Coronary artery (tissue), 2 donors: ENCODE results near the gene KCNJ11.

Experiments
- DNase-seq: peaks from one replicate; pipeline ENCODE4 v3.0.0-alpha.2; 2017; ENCODE audit warnings: low spot score
- H3K27ac ChIP-seq, 2 donors: fragments of 200-600 bp; sonication (generic); one replicate each; pipeline ENCODE4 v1.5.1; 2016 to 2019
- H3K4me3 ChIP-seq: fragments of 200-600 bp; sonication (generic); 2 replicates; pipeline ENCODE4 v1.5.1; 2016; ENCODE audit warnings: mild to moderate bottlenecking, moderate library complexity
- TF ChIP-seq, protein P1 (sequence below): fragments of 200-600 bp; sonication (generic); IDR thresholded peaks from one replicate; pipeline ENCODE4 v1.5.1; 2019; ENCODE audit warnings: antibody characterized with exemption

Gene KCNJ11

DNA sequence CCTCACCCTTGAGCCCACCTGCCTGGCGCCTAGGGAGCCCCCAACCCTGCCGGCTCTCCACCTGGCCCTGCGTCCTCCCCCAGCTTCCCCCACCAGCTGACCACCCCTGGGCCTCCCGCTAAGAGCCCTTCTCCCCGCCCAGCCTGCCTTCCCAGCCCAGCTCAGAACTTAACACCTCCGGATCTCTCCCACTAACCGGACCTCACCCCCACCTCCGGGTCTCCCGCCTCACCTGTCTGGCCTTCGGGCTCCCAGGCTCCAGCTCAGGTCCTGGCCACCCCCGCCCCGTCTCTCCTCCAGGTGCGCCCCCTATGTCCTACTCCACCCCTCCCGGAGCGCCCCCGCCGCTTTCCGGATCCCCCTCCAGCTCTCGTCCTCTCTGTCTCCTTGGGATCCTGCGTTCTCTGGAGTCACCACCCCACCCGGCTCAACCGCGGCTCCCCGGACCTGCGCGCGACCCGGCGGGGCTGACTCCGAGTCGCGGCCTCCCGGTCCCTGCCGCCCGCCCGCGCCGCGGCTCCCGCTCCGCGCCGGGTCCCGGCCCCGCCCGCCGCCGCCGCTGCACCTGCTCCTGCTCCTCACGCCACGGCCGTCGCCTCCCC lies at the start of gene KCNJ11:
Gene KCNJ11, minus strand, starts transcription at position 51 of the 602 bp plus-strand sequence. CDS start 568 bp downstream, outside the sequence.
- Histone ChIP-seq H3K27ac (peak within 1 kb of the TSS; percentile 39 to 56), H3K4me3 (peak within 1 kb of the TSS; percentile 87)
- DNase-seq, result no peak
- TF ChIP-seq, protein P1, sequence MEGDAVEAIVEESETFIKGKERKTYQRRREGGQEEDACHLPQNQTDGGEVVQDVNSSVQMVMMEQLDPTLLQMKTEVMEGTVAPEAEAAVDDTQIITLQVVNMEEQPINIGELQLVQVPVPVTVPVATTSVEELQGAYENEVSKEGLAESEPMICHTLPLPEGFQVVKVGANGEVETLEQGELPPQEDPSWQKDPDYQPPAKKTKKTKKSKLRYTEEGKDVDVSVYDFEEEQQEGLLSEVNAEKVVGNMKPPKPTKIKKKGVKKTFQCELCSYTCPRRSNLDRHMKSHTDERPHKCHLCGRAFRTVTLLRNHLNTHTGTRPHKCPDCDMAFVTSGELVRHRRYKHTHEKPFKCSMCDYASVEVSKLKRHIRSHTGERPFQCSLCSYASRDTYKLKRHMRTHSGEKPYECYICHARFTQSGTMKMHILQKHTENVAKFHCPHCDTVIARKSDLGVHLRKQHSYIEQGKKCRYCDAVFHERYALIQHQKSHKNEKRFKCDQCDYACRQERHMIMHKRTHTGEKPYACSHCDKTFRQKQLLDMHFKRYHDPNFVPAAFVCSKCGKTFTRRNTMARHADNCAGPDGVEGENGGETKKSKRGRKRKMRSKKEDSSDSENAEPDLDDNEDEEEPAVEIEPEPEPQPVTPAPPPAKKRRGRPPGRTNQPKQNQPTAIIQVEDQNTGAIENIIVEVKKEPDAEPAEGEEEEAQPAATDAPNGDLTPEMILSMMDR, result no peak

DNA sequence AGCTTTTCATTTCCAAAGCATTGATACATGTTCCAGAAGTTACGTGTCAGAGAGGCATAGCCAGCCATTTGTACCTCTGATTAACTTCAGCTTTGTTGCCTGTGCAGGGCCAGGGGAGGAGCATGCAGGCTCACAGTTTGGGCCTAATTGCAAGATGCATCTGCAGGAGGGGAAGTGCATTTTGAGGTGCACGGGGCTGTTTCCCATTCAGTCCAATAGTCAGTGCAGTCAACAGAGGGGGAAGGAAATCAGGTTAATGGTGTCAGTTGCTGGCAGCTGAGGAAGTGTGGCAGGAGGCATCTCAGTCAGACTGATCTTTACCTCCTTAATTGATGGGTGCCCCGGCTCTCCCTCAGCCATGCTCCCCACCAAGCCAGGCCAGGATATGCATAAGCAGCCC lies 48.9 kb upstream of the KCNJ11 start:
- no peak overlapping the region for H3K27ac ChIP-seq
- no peak overlapping the region for H3K4me3 ChIP-seq
- DNase-seq, result no peak
- TF ChIP-seq, protein P1, result no peak

DNA sequence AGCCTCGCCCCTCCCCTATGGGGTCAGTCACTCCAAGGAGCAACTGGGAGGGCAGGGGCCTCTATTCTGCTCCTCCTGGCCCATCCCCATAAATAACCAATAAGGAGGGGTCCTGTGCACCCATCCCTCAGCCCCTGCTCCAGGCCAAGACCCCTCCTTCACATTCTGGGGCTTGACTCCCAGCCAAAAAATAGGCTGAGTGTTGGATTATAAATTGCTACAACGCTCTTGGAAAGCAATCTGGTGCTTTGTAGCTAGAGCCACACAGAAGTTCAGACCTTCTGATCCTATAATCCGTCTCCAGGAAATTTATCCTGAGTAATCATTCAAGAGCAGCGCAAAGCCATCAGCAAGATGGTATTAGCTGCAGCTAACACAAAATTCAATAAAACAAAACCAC lies 45.6 kb upstream of the KCNJ11 start:
- no peak overlapping the region for H3K4me3 ChIP-seq
- H3K27ac ChIP-seq, result no peak overlapping the region
- TF ChIP-seq, protein P1, result no peak
- no peak for DNase-seq

DNA sequence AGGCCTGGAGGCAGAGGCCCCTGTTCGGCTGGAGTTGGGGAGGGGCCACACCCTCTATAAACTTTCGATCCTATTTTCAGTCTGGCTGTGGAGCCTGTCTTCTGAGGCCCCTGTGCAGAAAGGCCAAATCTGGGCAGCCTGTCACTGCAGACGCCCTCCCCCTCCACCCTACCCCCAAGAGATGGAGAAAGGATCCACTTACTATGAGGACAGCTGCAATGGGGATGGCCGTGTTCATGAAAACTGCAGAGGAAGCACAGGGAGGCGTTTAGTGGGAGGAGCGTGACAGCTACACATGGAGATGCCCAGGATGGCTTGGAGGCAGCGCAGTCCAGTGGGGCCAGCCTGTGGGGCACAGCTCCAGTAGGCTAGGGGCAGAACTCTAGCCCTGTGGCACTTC lies 43.5 kb upstream of the KCNJ11 start:
- Histone ChIP-seq H3K27ac (peak overlapping the region in 1 of 2 donors; percentile 7), H3K4me3 (no peak overlapping the region)
- no peak for DNase-seq
- TF ChIP-seq, protein P1, result no peak

DNA sequence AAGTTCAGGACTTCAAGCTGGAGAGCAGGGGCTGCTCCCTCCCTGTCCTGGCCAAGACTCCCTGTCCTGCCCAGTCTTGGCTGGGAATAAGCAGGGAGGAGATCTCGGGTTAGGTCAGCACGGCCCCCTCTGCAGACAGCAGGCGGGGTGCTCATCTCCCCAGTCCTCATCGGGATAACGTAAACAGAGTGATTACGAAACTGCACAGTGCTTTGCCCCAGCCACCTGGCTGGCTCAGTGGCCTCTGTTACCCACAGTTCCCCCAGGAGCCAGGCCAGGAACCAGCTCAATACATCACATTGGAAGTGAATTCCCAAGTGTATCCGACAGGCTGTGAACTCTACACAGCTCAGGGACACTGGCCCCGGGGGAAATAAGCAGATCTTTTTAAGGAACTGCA lies 42.7 kb upstream of the KCNJ11 start:
- DNase-seq, result no peak
- no peak overlapping the region for H3K4me3 ChIP-seq
- peak overlapping the region; percentile 7 to 43 for H3K27ac ChIP-seq
- TF ChIP-seq, protein P1, result no peak

DNA sequence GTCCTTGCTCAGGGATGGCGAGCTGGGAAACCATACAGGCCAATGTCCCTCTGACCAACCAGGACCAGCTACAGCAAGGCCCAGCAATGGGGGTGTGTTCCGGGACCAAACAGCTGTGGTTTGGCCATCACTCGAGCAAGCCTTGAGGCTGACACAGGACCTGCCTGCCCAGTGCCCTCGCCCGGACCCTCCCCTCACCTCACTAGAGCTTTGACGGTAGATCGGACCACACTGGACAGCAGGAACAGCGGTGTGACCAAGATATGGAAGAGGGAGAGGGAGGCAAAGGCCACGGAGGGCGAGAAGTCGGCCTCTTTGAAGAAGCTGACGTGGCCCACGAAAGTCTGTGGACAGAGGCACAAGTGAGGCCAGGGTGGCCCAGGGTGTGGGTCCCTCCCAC lies 42.2 kb upstream of the KCNJ11 start:
- TF ChIP-seq, protein P1, result no peak
- Histone ChIP-seq H3K27ac (no peak overlapping the region), H3K4me3 (no peak overlapping the region)
- DNase-seq, result no peak

DNA sequence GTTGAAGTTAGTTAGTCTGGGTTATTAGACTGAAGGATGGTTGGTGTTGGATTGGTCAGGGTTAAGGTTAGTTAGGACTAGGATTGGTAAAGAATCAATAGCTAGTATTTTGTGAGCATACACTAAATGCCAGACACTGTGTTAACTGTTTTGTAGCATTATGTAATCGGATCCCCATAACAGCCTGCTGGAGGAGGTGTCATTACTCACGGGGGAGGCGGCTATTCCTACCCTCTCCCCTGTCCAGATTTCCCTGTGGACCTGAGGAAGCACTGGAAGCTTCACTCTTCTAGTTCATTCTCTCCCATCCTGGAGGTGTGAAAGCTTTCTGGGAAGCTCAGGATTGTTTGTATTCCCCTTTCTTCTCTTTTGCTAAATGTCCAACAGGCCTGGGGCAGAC lies 40.5 kb upstream of the KCNJ11 start:
- TF ChIP-seq, protein P1, result no peak
- H3K4me3 ChIP-seq, result no peak overlapping the region
- H3K27ac ChIP-seq, result no peak overlapping the region
- no peak for DNase-seq
